Measurements from ENCODE around the gene GABARAPL1. TPM values are rescaled to one million over a fixed set of nuclear protein-coding genes. Genes with fewer than 3 reads are reported as not detected.
A peak's percentile ranks its signal among the peaks of the same experiment; 100 is the strongest.
"Not testable (repeated sequence)": the region's sequence is repeated elsewhere in the genome, so short reads cannot be mapped to it uniquely, and the experiment has no call there.

The GABARAPL1 gene
- total RNA-seq, 1 experiment from 2014 or later: 55.6 TPM

- Histone ChIP-seq H3K4me1 (ENCODE audit: insufficient read depth, low read length) (no peaks in the 10 kb centered on the region), H2BK5ac (ENCODE audit: insufficient read length, low read length) (no peak overlapping the region), H2BK12ac (ENCODE audit: insufficient read length, low read depth, low read length) (no peak overlapping the region), H3K56ac (ENCODE audit: insufficient read length, low read depth, low read length) (no peak overlapping the region), H3K18ac (ENCODE audit: insufficient read length, low read depth, low read length) (no peak overlapping the region), H3K9ac (ENCODE audit: extremely low read depth, insufficient read length, low read length) (no peak overlapping the region), H3K79me1 (ENCODE audit: insufficient read depth, low read depth, low read length, poor library complexity, severe bottlenecking) (no peaks in the 10 kb centered on the region), H3T11ph (ENCODE audit: low read length) (no peak overlapping the region), H2BK15ac (ENCODE audit: low read depth, low read length) (no peak overlapping the region), H2AFZ (ENCODE audit: low read length) (no peak overlapping the region), H2AK5ac (ENCODE audit: insufficient read length, low read length) (no peak overlapping the region), H3K79me2 (ENCODE audit: insufficient read depth, low read length) (no peaks in the 10 kb centered on the region), H3K14ac (ENCODE audit: insufficient read depth, low read length) (no peak overlapping the region), H3K23ac (ENCODE audit: insufficient read length, low read depth, low read length) (no peak overlapping the region), H3K9me3 (ENCODE audit: control insufficient read depth, low read depth, low read length) (no peaks in the 10 kb centered on the region), H4K91ac (ENCODE audit: insufficient read length, low read depth, low read length) (no peak overlapping the region), H3K4ac (ENCODE audit: low read depth, low read length) (no peak overlapping the region), H2BK120ac (ENCODE audit: low read depth, low read length, poor library complexity, severe bottlenecking) (no peak overlapping the region), H3K23me2 (ENCODE audit: insufficient read length, low read depth, low read length, poor library complexity, severe bottlenecking) (no peaks in the 10 kb centered on the region), H3K27ac (ENCODE audit: insufficient read length, low read depth, low read length) (no peak overlapping the region), H3K4me2 (ENCODE audit: insufficient read depth, insufficient read length, low read length) (no peak overlapping the region), H4K5ac (ENCODE audit: insufficient read length, low read depth, low read length) (no peak overlapping the region), H2BK20ac (ENCODE audit: low read depth, low read length, poor library complexity, severe bottlenecking) (no peak overlapping the region), H4K20me1 (ENCODE audit: control insufficient read depth, insufficient read depth, insufficient read length) (no peaks in the 10 kb centered on the region), H4K8ac (replicated peaks; ENCODE audit: insufficient read length, low read depth, low read length) (no peak overlapping the region), H3K27me3 (ENCODE audit: insufficient read depth, low read length) (no peaks in the 10 kb centered on the region)
- H3K4me3 Mint-ChIP-seq: no peak overlapping the region
- no peak overlapping the region for H3K27ac Mint-ChIP-seq
- WGBS (ENCODE audit: extremely low coverage, insufficient read length, low lambda C conversion rate): no CpG with 5 or more reads among the region's 5 CpGs
- DNase-seq: no peak
- H3K36me3 Mint-ChIP-seq (ENCODE audit: insufficient read depth in 1 of 3, low read depth in 3 of 3): no peaks in the 10 kb centered on the region
- TF ChIP-seq, protein P1, sequence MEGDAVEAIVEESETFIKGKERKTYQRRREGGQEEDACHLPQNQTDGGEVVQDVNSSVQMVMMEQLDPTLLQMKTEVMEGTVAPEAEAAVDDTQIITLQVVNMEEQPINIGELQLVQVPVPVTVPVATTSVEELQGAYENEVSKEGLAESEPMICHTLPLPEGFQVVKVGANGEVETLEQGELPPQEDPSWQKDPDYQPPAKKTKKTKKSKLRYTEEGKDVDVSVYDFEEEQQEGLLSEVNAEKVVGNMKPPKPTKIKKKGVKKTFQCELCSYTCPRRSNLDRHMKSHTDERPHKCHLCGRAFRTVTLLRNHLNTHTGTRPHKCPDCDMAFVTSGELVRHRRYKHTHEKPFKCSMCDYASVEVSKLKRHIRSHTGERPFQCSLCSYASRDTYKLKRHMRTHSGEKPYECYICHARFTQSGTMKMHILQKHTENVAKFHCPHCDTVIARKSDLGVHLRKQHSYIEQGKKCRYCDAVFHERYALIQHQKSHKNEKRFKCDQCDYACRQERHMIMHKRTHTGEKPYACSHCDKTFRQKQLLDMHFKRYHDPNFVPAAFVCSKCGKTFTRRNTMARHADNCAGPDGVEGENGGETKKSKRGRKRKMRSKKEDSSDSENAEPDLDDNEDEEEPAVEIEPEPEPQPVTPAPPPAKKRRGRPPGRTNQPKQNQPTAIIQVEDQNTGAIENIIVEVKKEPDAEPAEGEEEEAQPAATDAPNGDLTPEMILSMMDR (conservative IDR thresholded peaks at IDR 0.05): no peak
- peaks cover under 1 to 4% of the 10 kb centered on the region in 2 experiments; a peak in 3 of 4 replicates for H3K4me1 Mint-ChIP-seq
- H3K27me3 Mint-ChIP-seq (ENCODE audit: low read depth): no peaks in the 10 kb centered on the region
- peaks cover 3 to 6% of the 10 kb centered on the region in 2 experiments; a peak in 2 of 5 replicates for H3K9me3 Mint-ChIP-seq
Observed at GRCh38 chr12:10197879-10198278, 14.8 kb upstream of the GABARAPL1 start.

- H2BK20ac ChIP-seq (ENCODE audit: low read depth, low read length, poor library complexity, severe bottlenecking); H3K56ac ChIP-seq (ENCODE audit: insufficient read length, low read depth, low read length); H3K27me3 Mint-ChIP-seq (ENCODE audit: low read depth); H3T11ph ChIP-seq (ENCODE audit: low read length); H2BK5ac ChIP-seq (ENCODE audit: insufficient read length, low read length); H3K18ac ChIP-seq (ENCODE audit: insufficient read length, low read depth, low read length); H3K79me2 ChIP-seq (ENCODE audit: insufficient read depth, low read length); H3K9ac ChIP-seq (ENCODE audit: extremely low read depth, insufficient read length, low read length); H2AK5ac ChIP-seq (ENCODE audit: insufficient read length, low read length); H3K9me3 Mint-ChIP-seq; H2BK120ac ChIP-seq (ENCODE audit: low read depth, low read length, poor library complexity, severe bottlenecking); H3K23ac ChIP-seq (ENCODE audit: insufficient read length, low read depth, low read length); H3K4me2 ChIP-seq (ENCODE audit: insufficient read depth, insufficient read length, low read length); H4K20me1 ChIP-seq (ENCODE audit: control insufficient read depth, insufficient read depth, insufficient read length); H3K36me3 Mint-ChIP-seq (ENCODE audit: insufficient read depth in 1 of 3, low read depth in 3 of 3); H2AFZ ChIP-seq (ENCODE audit: low read length); H3K4me1 ChIP-seq (ENCODE audit: insufficient read depth, low read length); H2BK12ac ChIP-seq (ENCODE audit: insufficient read length, low read depth, low read length); H3K79me1 ChIP-seq (ENCODE audit: insufficient read depth, low read depth, low read length, poor library complexity, severe bottlenecking); H3K14ac ChIP-seq (ENCODE audit: insufficient read depth, low read length); H2BK15ac ChIP-seq (ENCODE audit: low read depth, low read length); H3K27ac ChIP-seq (ENCODE audit: insufficient read length, low read depth, low read length); H3K4me3 Mint-ChIP-seq; H3K4ac ChIP-seq (ENCODE audit: low read depth, low read length); DNase-seq; H3K27me3 ChIP-seq (ENCODE audit: insufficient read depth, low read length); H4K8ac ChIP-seq (replicated peaks; ENCODE audit: insufficient read length, low read depth, low read length); H3K9me3 ChIP-seq (ENCODE audit: control insufficient read depth, low read depth, low read length); H4K91ac ChIP-seq (ENCODE audit: insufficient read length, low read depth, low read length); H4K5ac ChIP-seq (ENCODE audit: insufficient read length, low read depth, low read length); H3K23me2 ChIP-seq (ENCODE audit: insufficient read length, low read depth, low read length, poor library complexity, severe bottlenecking): not testable (repeated sequence)
- WGBS (ENCODE audit: extremely low coverage, insufficient read length, low lambda C conversion rate): no CpG with 5 or more reads among the region's 2 CpGs
- Mint-ChIP-seq H3K4me1 (peaks cover 22 to 25% of the 10 kb centered on the region in 2 experiments), H3K27ac (peak overlapping the region in 2 of 3 experiments; percentile 19 to 77; a peak in 1 of 7 replicates)
Observed at GRCh38 chr12:10204495-10204894, 8.2 kb upstream of the GABARAPL1 start.
